ENCODE results near the gene IL1B. TPM values are rescaled to one million over a fixed set of nuclear protein-coding genes. Genes with fewer than 3 reads are reported as not detected.
A peak's percentile ranks its signal among the peaks of the same experiment; 100 is the strongest.

The IL1B gene
- total RNA-seq, result not detected
- not detected for polyA plus RNA-seq
- total RNA-seq, result 0 reads per million in 6 experiments

GRCh38 chr2:112836695-112837117, at the start of gene IL1B:
IL1B (minus strand) TSS chr2:112836779; CDS start chr2:112836229, 550 bp downstream.
- H3K27ac Mint-ChIP-seq, result peak within 1 kb of the TSS in 1 of 10 donors; percentile 38
- POLR2A ChIA-PET, result no interaction called here
- peaks cover 10 to 37% (median 19%) of the 10 kb centered on the region in 5 donors for H3K27me3 Mint-ChIP-seq
- DNase-seq (no peak), ATAC-seq (no peak)
- H3K4me1 Mint-ChIP-seq, result peaks cover 0 to 35% (median 3%) of the 10 kb centered on the region in 4 donors
- no peaks in the 10 kb centered on the region for H3K36me3 Mint-ChIP-seq
- no peaks in the 10 kb centered on the region for H3K9me3 Mint-ChIP-seq
- H3K4me3 Mint-ChIP-seq, result peak within 1 kb of the TSS in 1 of 10 donors; percentile 66

DNA sequence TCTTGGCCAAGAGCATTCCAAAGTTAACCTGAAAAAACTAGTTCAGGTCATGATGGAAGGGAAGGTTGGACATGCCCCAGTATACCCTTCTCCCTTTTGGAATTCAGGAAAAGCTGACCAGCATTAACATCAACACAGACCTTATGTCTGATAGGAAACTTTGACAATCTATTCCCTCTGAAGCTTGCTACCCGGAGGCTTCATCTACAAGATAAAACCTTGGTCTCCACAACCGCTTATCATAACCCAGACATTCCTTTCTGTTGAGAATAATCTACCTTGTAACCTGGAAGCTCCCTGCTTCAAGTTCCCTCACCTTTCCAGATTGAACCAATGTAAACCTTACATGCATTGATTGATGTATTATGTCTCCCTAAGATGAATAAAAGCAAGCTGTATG, 49.7 kb upstream of the IL1B start:
- Mint-ChIP-seq H3K27me3 (no peaks in the 10 kb centered on the region), H3K36me3 (no peaks in the 10 kb centered on the region), H3K27ac (no peak overlapping the region), H3K4me1 (peaks cover 0 to 10% (median under 1%) of the 10 kb centered on the region in 4 donors), H3K9me3 (no peaks in the 10 kb centered on the region), H3K4me3 (no peak overlapping the region)
- POLR2A ChIA-PET, result no interaction called here
- ATAC-seq (no peak), DNase-seq (no peak)

GRCh38 chr2:112885506-112885902, 48.9 kb upstream of the IL1B start:
- POLR2A ChIA-PET, result no interaction called here
- no peak for ATAC-seq
- Mint-ChIP-seq H3K27ac (no peak overlapping the region), H3K4me1 (peaks cover 2 to 18% (median 5%) of the 10 kb centered on the region in 4 donors), H3K9me3 (no peaks in the 10 kb centered on the region), H3K4me3 (no peak overlapping the region), H3K36me3 (no peaks in the 10 kb centered on the region), H3K27me3 (no peaks in the 10 kb centered on the region)
- DNase-seq, result no peak

DNA sequence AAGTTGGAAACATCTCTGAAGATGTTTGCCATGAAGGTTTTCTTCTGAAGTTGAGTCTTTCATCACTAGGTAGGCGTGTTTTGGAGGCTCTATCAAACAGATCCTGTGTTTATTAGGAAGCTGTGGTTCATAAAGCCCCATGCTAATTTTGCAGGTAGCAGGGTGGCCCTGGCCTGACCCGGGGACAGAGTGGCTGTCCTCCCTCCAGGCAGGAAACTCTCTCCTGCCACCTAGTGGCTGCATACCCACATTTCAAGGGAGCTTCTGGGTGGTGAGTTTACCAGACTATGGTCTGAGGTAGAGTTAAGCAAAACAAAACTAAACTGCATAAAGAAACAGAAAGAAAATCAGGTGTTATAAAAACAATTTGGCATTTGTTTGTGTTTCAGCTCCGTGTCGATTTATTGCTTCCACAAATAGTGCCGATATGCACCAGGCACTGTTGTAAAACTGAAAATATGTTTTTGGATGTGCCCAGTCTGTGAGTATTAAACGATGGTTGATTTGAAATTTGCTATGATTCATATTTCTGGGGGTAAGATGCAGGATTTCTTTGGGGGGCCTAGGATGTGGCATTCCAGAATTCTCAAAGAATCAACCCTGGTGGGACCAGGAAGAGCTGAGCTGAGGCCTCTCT, 48.4 kb upstream of the IL1B start:
- H3K27ac Mint-ChIP-seq, result peak overlapping the region in 1 of 10 donors; percentile 39
- no peaks in the 10 kb centered on the region for H3K36me3 Mint-ChIP-seq
- H3K4me3 Mint-ChIP-seq, result no peak overlapping the region

DNA sequence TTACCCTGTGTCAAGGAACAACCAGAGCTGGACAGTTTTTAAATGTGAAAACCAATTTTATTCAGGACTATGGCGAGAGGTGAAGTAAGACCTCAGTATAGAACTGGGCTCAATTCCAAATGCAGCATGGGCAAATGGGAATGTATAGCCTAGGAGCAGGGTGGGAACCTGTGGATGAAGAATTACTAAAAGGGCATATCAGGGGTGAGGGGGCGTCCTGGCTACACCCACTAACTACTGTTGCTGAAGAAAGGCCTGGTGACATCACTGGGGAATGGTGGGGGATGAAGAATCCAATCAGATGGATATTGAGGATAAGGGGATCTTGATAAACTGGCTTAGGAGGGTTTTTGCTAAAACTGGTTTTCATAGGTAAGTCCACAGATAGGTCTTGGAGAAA, 47.1 kb upstream of the IL1B start:
- Mint-ChIP-seq H3K4me1 (peaks cover 2 to 34% (median 9%) of the 10 kb centered on the region in 4 donors), H3K4me3 (no peak overlapping the region), H3K27ac (peak overlapping the region in 1 of 10 donors; percentile 64), H3K27me3 (no peaks in the 10 kb centered on the region), H3K9me3 (no peaks in the 10 kb centered on the region), H3K36me3 (no peaks in the 10 kb centered on the region)
- POLR2A ChIA-PET, result no interaction called here
- DNase-seq, result no peak
- ATAC-seq, result no peak

More for the DNA sequence above, 48.4 kb upstream of the IL1B start:
- peak; percentile 57 to 59 for ATAC-seq
- Mint-ChIP-seq H3K27me3 (no peaks in the 10 kb centered on the region), H3K9me3 (no peaks in the 10 kb centered on the region), H3K4me1 (peaks cover 2 to 24% (median 8%) of the 10 kb centered on the region in 4 donors)
- DNase-seq, result peak; percentile 15 to 73 (median 44)
- POLR2A ChIA-PET, result no interaction called here

- peaks cover 0 to 3% (median 0%) of the 10 kb centered on the region in 5 donors for H3K27me3 Mint-ChIP-seq
- no peaks in the 10 kb centered on the region for H3K9me3 Mint-ChIP-seq
- ATAC-seq, result no peak
- POLR2A ChIA-PET, result no interaction called here
- no peaks in the 10 kb centered on the region for H3K36me3 Mint-ChIP-seq
- no peak overlapping the region for H3K4me3 Mint-ChIP-seq
- H3K4me1 Mint-ChIP-seq, result peaks cover 2 to 34% (median 9%) of the 10 kb centered on the region in 4 donors
- no peak for DNase-seq
- H3K27ac Mint-ChIP-seq, result peak overlapping the region in 2 of 10 donors; percentile 14 to 16
Observed at GRCh38 chr2:112881217-112881985, 44.8 kb upstream of the IL1B start.

GRCh38 chr2:112880696-112881095, 44.1 kb upstream of the IL1B start:
- H3K27me3 Mint-ChIP-seq, result peaks cover 0 to 5% (median 0%) of the 10 kb centered on the region in 5 donors
- H3K4me3 Mint-ChIP-seq, result no peak overlapping the region
- H3K9me3 Mint-ChIP-seq, result no peaks in the 10 kb centered on the region
- peaks cover 2 to 34% (median 9%) of the 10 kb centered on the region in 4 donors for H3K4me1 Mint-ChIP-seq
- peak overlapping the region in 1 of 10 donors; percentile 16 for H3K27ac Mint-ChIP-seq
- H3K36me3 Mint-ChIP-seq, result no peaks in the 10 kb centered on the region
- ATAC-seq, result no peak
- POLR2A ChIA-PET, result no interaction called here
- DNase-seq, result no peak

GRCh38 chr2:112880091-112880531, 43.5 kb upstream of the IL1B start:
- H3K4me1 Mint-ChIP-seq, result peaks cover 2 to 32% (median 8%) of the 10 kb centered on the region in 4 donors
- ATAC-seq, result no peak
- peaks cover 0 to 5% (median 3%) of the 10 kb centered on the region in 5 donors for H3K27me3 Mint-ChIP-seq
- no peaks in the 10 kb centered on the region for H3K36me3 Mint-ChIP-seq
- POLR2A ChIA-PET, result no interaction called here
- no peaks in the 10 kb centered on the region for H3K9me3 Mint-ChIP-seq
- peak overlapping the region in 1 of 10 donors; percentile 39 for H3K27ac Mint-ChIP-seq
- peak overlapping the region in 1 of 10 donors; percentile 6 for H3K4me3 Mint-ChIP-seq
- no peak for DNase-seq

DNA sequence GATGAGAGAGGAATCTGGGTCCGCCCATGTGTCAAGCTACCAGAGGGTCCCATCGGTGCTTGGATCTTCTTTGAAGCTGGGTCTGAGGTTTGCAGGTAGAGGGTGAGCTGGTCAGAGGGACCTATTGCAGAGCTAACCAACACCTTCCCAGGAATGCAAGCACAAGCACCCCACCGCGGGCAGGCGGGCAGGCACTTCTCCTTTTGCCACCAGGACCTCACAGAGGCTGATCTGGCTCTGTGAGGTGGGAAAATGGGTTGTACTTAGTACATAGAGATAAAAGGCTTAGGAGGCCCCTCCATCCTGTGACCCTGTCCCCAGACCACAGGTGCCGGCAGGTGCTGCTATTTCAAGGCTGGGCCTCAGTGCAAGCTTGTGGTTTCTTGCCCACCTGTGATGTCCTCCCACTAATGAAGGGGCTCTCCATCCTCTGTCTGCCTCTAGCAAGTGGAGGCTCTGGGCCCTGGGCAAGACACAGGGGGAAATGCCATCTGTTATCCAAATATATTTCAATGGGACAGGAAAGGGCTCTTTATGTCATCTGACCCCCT, 43.0 kb upstream of the IL1B start:
- Mint-ChIP-seq H3K9me3 (no peaks in the 10 kb centered on the region), H3K36me3 (no peaks in the 10 kb centered on the region), H3K27ac (peak overlapping the region in 1 of 10 donors; percentile 39), H3K4me1 (peaks cover 2 to 27% (median 8%) of the 10 kb centered on the region in 4 donors), H3K27me3 (peaks cover 0 to 8% (median 3%) of the 10 kb centered on the region in 5 donors), H3K4me3 (no peak overlapping the region)
- no peak for ATAC-seq
- POLR2A ChIA-PET, result no interaction called here
- DNase-seq, result no peak

GRCh38 chr2:112877423-112877822, 40.8 kb upstream of the IL1B start:
- peaks cover 0 to 5% (median 0%) of the 10 kb centered on the region in 3 donors for H3K36me3 Mint-ChIP-seq
- H3K27ac Mint-ChIP-seq, result no peak overlapping the region
- no peak overlapping the region for H3K4me3 Mint-ChIP-seq
- H3K27me3 Mint-ChIP-seq, result peaks cover 0 to 15% (median 7%) of the 10 kb centered on the region in 5 donors
- H3K9me3 Mint-ChIP-seq, result peaks cover 0 to 5% (median 0%) of the 10 kb centered on the region in 9 donors
- peaks cover 2 to 27% (median 8%) of the 10 kb centered on the region in 4 donors for H3K4me1 Mint-ChIP-seq
- POLR2A ChIA-PET, result no interaction called here
- no peak for ATAC-seq
- no peak for DNase-seq

DNA sequence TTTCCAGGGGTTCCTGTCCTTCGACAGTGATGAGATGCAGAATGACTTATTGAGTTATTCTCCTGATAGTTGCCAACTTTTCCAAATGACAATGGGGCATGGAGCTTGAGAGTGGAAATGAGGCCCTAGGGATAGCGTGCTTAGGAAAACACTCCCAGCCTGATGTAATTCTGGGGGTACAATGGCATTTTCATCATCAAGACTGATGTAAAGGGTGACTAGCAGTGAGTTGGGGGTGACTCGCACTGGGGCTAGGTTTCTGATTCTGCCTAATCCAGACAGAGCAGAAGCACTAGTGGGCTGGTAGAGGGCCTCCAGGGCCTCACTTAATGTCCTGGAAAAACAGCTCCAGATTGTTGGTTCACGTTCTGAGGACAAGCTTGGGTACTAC, 40.4 kb upstream of the IL1B start:
- H3K4me3 Mint-ChIP-seq, result no peak overlapping the region
- ATAC-seq, result no peak
- peaks cover 2 to 27% (median 8%) of the 10 kb centered on the region in 4 donors for H3K4me1 Mint-ChIP-seq
- H3K27ac Mint-ChIP-seq, result no peak overlapping the region
- POLR2A ChIA-PET, result no interaction called here
- H3K27me3 Mint-ChIP-seq, result peaks cover under 1 to 20% (median 9%) of the 10 kb centered on the region in 5 donors
- H3K36me3 Mint-ChIP-seq, result peaks cover 0 to 9% (median 0%) of the 10 kb centered on the region in 3 donors
- H3K9me3 Mint-ChIP-seq, result peaks cover 0 to 10% (median 0%) of the 10 kb centered on the region in 9 donors
- DNase-seq, result no peak

DNA sequence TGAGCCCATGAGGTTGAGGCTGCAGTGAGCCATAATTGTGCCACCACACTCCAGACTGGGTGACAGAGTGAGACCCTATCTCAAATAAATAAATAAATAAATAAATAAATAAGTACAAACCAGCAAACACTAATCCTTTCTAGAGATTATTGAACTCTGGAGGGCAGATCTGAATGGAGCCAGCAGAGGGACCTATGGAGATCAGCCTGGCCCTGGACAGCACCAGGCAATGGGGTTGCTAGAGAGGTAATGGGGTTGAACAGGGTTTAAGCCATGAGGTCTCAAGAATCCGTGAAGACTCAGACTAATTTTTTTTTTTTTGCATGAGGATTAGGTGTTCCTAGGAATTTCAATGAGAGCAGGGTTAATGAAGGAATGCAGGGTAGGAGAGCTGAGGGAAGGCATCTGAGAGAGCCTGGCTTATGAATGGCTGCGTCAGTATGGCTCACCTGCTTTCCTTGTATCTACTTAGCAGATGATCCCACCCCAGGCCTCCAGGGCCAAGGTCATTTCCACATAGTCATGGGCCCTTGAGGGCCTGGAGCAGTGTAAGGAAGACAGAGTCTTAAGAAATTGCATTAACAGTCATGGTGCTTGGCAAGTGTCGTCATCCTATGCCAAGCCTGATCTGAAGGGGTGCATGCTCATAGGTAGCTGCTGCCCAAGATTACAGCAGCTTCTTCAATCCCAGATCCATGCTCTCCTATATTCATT, 39.8 kb upstream of the IL1B start:
- H3K27me3 Mint-ChIP-seq, result peaks cover 3 to 25% (median 11%) of the 10 kb centered on the region in 5 donors
- H3K36me3 Mint-ChIP-seq, result peaks cover 0 to 14% (median 0%) of the 10 kb centered on the region in 3 donors
- DNase-seq (no peak), ATAC-seq (no peak)
- POLR2A ChIA-PET, result no interaction called here
- H3K4me3 Mint-ChIP-seq, result no peak overlapping the region
- H3K27ac Mint-ChIP-seq, result no peak overlapping the region
- H3K9me3 Mint-ChIP-seq, result peaks cover 0 to 11% (median 0%) of the 10 kb centered on the region in 9 donors
- H3K4me1 Mint-ChIP-seq, result peaks cover 2 to 25% (median 8%) of the 10 kb centered on the region in 4 donors

Data from naive thymus-derived CD8-positive, alpha-beta T cell (primary cell).